HEK293 (cell line): ENCODE data around the gene LINC00237.

Experiments
- CTCF ChIP-seq: fragments of 450-650 bp; formaldehyde crosslinking; IDR thresholded peaks from 2 replicates; pipeline ENCODE4 v1.5.1; 2016; ENCODE audit warnings: missing biosample characterization, missing genetic modification characterization
- KLF1 ChIP-seq: fragments of 450-650 bp; formaldehyde crosslinking; IDR thresholded peaks from 2 replicates; pipeline ENCODE4 v1.5.1; 2016; ENCODE audit warnings: missing biosample characterization, missing genetic modification characterization
- ZNF121 ChIP-seq: fragments of 450-650 bp; formaldehyde crosslinking; IDR thresholded peaks from 2 replicates; pipeline ENCODE4 v1.5.1; 2016; ENCODE audit warnings: missing biosample characterization, missing genetic modification characterization
- ZNF184 ChIP-seq: fragments of 450-650 bp; IDR thresholded peaks from 2 replicates; pipeline ENCODE4 v1.5.1; 2018; ENCODE audit warnings: missing biosample characterization, mild to moderate bottlenecking, missing genetic modification characterization
- ZNF354C ChIP-seq: fragments of 450-650 bp; formaldehyde crosslinking; IDR thresholded peaks from 2 replicates; pipeline ENCODE4 v1.5.1; 2016; ENCODE audit warnings: missing biosample characterization, missing genetic modification characterization, low read depth, borderline replicate concordance
- ZNF488 ChIP-seq: fragments of 450-650 bp; formaldehyde crosslinking; IDR thresholded peaks from 2 replicates; pipeline ENCODE4 v1.5.1; 2016; ENCODE audit warnings: missing biosample characterization, missing genetic modification characterization
- TF ChIP-seq, protein P1 (sequence below): fragments of 450-650 bp; formaldehyde crosslinking; IDR thresholded peaks from 2 replicates; pipeline ENCODE4 v1.5.1; 2016; ENCODE audit warnings: missing biosample characterization, missing genetic modification characterization

GRCh38 chr20:21113697-21114096 lies 7.5 kb upstream of the LINC00237 start:
- TF ChIP-seq CTCF (tag by site-specific recombination) = no peak
- TF ChIP-seq KLF1 (tag by site-specific recombination) = no peak
- TF ChIP-seq, protein P1, sequence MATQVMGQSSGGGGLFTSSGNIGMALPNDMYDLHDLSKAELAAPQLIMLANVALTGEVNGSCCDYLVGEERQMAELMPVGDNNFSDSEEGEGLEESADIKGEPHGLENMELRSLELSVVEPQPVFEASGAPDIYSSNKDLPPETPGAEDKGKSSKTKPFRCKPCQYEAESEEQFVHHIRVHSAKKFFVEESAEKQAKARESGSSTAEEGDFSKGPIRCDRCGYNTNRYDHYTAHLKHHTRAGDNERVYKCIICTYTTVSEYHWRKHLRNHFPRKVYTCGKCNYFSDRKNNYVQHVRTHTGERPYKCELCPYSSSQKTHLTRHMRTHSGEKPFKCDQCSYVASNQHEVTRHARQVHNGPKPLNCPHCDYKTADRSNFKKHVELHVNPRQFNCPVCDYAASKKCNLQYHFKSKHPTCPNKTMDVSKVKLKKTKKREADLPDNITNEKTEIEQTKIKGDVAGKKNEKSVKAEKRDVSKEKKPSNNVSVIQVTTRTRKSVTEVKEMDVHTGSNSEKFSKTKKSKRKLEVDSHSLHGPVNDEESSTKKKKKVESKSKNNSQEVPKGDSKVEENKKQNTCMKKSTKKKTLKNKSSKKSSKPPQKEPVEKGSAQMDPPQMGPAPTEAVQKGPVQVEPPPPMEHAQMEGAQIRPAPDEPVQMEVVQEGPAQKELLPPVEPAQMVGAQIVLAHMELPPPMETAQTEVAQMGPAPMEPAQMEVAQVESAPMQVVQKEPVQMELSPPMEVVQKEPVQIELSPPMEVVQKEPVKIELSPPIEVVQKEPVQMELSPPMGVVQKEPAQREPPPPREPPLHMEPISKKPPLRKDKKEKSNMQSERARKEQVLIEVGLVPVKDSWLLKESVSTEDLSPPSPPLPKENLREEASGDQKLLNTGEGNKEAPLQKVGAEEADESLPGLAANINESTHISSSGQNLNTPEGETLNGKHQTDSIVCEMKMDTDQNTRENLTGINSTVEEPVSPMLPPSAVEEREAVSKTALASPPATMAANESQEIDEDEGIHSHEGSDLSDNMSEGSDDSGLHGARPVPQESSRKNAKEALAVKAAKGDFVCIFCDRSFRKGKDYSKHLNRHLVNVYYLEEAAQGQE (tag by site-specific recombination) = no peak
- TF ChIP-seq ZNF121 = no peak
- no peak for TF ChIP-seq ZNF184 (tag by site-specific recombination)
- TF ChIP-seq ZNF488 (tag by site-specific recombination) = no peak
- no peak for TF ChIP-seq ZNF354C (tag by site-specific recombination)
